Large intestine (tissue), 12 donors: ENCODE data around the gene EBF3. TPM values are rescaled to one million over a fixed set of nuclear protein-coding genes. Genes with fewer than 3 reads are reported as not detected.

Source experiments
- DNase-seq, 2 donors: peaks; one replicate each; pipeline versions ENCODE4 v3.0.0 to v3.0.0-alpha.2; 2013
- H3K27ac ChIP-seq: one replicate; pipeline ENCODE4 v1.5.1; 2013; ENCODE audit warnings: low read length
- H3K27me3 ChIP-seq: 2 replicates; pipeline ENCODE4 v1.6.1; 2013; ENCODE audit warnings: low read length; ENCODE audit not compliant: control insufficient read depth, insufficient read depth
- H3K36me3 ChIP-seq: 2 replicates; pipeline ENCODE4 v1.6.1; 2013; ENCODE audit warnings: low read length; ENCODE audit not compliant: control insufficient read depth, insufficient read depth
- H3K4me1 ChIP-seq: one replicate; pipeline ENCODE4 v1.6.1; 2013; ENCODE audit warnings: low read length; ENCODE audit not compliant: control insufficient read depth, insufficient read depth
- H3K4me3 ChIP-seq: one replicate; pipeline ENCODE4 v1.5.1; 2013; ENCODE audit warnings: low read length
- H3K9me3 ChIP-seq: one replicate; pipeline ENCODE4 v1.6.1; 2013; ENCODE audit warnings: mild to moderate bottlenecking, low read depth, low read length, moderate library complexity; ENCODE audit not compliant: control insufficient read depth
- WGBS: methylation state at CpG from one replicate; pipeline ENCODE4 v1.1.5; 2013; ENCODE audit warnings: low lambda C conversion rate; ENCODE audit not compliant: insufficient coverage; 5-methylcytosine and 5-hydroxymethylcytosine counted together
- long read RNA-seq, 11 donors: transcript quantifications; one replicate each; lab custom pipeline, GENCODE V29; 2026
- polyA plus RNA-seq: library from polyadenylated mRNA; unstranded; fragments of 120-200 nt; gene quantifications from one replicate; pipeline ENCODE4 v1.2.1, GENCODE V29; 2013

Gene EBF3, protein sequence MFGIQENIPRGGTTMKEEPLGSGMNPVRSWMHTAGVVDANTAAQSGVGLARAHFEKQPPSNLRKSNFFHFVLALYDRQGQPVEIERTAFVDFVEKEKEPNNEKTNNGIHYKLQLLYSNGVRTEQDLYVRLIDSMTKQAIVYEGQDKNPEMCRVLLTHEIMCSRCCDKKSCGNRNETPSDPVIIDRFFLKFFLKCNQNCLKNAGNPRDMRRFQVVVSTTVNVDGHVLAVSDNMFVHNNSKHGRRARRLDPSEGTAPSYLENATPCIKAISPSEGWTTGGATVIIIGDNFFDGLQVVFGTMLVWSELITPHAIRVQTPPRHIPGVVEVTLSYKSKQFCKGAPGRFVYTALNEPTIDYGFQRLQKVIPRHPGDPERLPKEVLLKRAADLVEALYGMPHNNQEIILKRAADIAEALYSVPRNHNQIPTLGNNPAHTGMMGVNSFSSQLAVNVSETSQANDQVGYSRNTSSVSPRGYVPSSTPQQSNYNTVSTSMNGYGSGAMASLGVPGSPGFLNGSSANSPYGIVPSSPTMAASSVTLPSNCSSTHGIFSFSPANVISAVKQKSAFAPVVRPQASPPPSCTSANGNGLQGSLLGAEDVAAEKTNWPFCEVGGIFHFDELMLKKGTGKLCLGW
- polyA plus RNA-seq, result 7.5 TPM
- long read RNA-seq, donor 1, full-length matches to known transcripts, result 1 of 1 reads
- long read RNA-seq, donor 1, partial matches to known transcripts, result 0 of 1 reads
- long read RNA-seq, donor 1, other reads (novel, unspliced or antisense), result 0 of 1 reads
- long read RNA-seq, donor 2, result 0 reads
- long read RNA-seq, donor 3, result 0 reads
- long read RNA-seq, donor 4, result 0 reads
- long read RNA-seq, donor 5, result 0 reads
- long read RNA-seq, donor 6, result 0 reads
- long read RNA-seq, donor 7, result 0 reads
- long read RNA-seq, donor 8, result 0 reads
- long read RNA-seq, donor 9, result 0 reads
- long read RNA-seq, donor 10, result 0 reads
- long read RNA-seq, donor 11, result 0 reads

DNA sequence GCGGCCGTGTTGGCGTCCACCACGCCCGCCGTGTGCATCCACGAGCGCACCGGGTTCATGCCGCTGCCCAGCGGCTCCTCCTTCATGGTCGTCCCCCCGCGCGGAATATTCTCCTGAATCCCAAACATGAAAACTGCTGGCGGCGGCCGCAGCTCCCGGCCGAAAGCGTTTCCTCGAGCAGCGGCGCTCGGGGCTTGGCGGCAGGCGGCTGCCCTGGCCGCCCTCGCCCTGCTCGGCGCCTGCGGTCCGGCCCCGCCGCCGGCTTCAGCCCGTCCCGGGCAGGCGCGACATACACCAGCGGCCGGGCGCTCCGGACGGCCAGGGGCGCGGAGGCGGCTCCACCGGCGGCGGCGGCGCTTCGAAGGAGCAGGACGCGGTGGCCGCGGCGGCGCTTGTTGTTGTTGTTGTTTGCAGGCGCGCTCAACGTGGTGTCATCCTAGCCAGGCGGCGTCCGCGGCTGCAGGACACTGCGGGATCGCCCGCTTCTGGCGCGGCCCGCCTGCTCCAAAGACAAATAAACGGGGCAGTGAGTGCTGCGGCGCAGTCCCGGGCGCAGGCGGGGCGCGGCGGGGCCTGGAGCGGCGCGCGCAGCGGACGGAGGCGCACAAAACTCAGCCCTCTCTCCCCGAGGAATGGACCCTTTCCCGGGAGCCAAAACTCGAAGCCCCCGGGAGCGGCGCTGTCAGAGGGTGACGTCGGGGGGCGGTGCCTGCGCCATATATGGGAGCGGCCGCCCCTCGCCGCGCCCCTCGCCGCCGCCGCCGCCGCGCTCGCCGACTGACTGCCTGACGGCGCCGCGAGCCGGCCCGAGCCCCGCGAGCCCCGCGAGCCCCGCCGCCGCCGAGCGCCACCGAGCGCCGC, at the start of gene EBF3:
TSS of gene EBF3 (minus strand) at position 634 of the 861 bp plus-strand sequence. CDS start at position 128, 506 bp downstream.
- DNase-seq, result peak in 1 of 2 donors; percentile 65

DNA sequence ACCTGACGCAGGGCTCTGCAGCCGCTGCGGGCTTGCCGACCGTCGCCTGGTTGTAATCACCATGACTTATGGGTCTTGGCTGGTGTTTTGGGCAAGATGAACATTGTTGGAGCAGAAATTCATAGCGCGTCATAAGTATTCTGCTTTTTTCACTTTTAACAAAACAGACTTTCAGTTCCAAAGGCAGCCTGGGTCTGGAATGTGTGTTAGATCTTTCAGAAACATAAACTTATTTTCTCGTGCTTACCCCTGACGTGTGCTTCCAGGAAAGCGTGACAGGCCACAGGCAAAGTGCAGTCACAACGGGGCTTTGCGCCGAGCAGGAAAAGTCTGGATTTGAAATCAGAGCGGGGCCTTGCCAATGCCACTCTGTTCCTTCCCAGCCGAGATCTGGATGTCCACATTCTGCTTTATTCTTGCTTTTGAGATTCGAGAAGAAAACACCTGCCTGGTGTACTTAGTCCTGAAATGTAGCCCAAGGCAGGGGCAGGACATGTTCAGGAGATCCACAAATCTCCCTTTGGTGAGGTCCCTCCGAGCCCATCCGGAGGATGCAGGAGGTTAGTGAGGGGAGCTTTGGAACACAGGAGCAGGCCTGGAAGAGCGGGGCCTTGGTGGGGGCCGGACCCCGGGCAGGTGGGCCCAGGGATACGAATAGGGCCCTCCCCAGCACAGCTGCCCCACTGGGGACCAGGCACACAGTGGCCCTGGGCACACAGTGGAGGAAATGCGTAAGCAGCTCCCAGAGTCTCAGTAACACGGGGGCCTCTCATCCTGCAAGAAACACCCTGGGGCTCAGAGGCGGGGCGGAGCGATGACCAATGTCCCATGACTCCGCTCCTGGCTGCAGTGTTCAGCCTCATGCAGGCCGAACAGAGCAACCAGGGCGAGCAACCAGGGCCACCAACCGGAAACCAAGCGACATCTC, 49.5 kb upstream of the EBF3 start:
- no peak for DNase-seq
- WGBS, result no CpG with 5 or more reads among the region's 33 CpGs
- no peak overlapping the region for H3K27ac ChIP-seq

More for the DNA sequence above, at the start of gene EBF3:
- H3K4me3 ChIP-seq, result peak within 1 kb of the TSS; percentile 28
- peaks cover 10% of the 10 kb centered on the region for H3K4me1 ChIP-seq
- H3K36me3 ChIP-seq, result no peaks in the 10 kb centered on the region
- WGBS, result no CpG with 5 or more reads among the region's 131 CpGs
- peaks cover 23% of the 10 kb centered on the region for H3K9me3 ChIP-seq
- no peak within 1 kb of the TSS for H3K27ac ChIP-seq
- peaks cover 95% of the 10 kb centered on the region for H3K27me3 ChIP-seq

DNA sequence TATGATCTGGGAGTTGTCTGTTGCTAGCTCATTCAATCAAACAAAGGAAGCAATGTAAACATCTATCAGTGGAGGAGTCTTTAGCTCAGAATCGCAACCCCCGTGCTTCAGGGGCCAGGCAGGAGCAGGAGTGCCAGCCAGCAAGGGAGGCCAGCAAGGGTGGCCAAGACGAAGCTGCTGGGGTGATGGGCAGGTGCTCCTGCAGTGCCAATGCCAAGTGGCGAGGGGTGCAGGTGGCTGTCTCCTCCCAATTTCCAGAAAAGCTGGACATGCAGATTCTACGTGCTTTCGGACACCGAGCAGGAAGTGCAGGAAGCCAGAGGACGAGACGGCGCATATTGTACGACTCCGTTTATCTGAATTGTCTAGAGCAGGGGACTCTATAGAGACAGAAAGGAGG, 48.1 kb upstream of the EBF3 start:
- no peak for DNase-seq
- Histone ChIP-seq H3K9me3 (no peaks in the 10 kb centered on the region), H3K27me3 (peaks cover 3% of the 10 kb centered on the region), H3K4me1 (no peaks in the 10 kb centered on the region), H3K4me3 (no peak overlapping the region), H3K36me3 (no peaks in the 10 kb centered on the region), H3K27ac (no peak overlapping the region)
- no CpG with 5 or more reads among the region's 12 CpGs for WGBS

More for the DNA sequence above, 49.5 kb upstream of the EBF3 start:
- H3K9me3 ChIP-seq, result no peaks in the 10 kb centered on the region
- H3K4me3 ChIP-seq, result no peak overlapping the region
- no peaks in the 10 kb centered on the region for H3K36me3 ChIP-seq
- peaks cover 3% of the 10 kb centered on the region for H3K27me3 ChIP-seq
- H3K4me1 ChIP-seq, result no peaks in the 10 kb centered on the region

DNA sequence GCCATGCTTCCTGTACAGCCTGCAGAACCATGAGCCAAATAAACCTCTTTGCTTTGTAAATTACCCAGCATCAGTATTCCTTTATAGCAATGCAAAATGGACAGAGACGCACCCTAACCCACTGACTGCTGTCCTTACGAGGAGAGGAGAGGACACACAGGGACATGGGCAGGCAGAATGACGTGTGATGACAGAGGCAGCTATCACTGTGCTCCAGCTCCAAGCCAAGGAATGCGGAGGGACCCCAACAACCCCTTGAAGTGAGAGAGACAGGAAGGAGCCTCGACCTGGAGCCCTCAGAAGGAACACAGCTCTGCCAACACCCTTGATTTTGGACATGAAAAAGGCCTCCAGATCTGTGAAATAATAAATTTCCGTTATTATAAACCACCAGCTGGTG, 46.6 kb upstream of the EBF3 start:
- H3K36me3 ChIP-seq, result no peaks in the 10 kb centered on the region
- WGBS, result no CpG with 5 or more reads among the region's 6 CpGs
- DNase-seq, result no peak
- H3K4me1 ChIP-seq, result no peaks in the 10 kb centered on the region
- no peak overlapping the region for H3K27ac ChIP-seq
- H3K4me3 ChIP-seq, result no peak overlapping the region
- no peaks in the 10 kb centered on the region for H3K27me3 ChIP-seq
- H3K9me3 ChIP-seq, result no peaks in the 10 kb centered on the region

DNA sequence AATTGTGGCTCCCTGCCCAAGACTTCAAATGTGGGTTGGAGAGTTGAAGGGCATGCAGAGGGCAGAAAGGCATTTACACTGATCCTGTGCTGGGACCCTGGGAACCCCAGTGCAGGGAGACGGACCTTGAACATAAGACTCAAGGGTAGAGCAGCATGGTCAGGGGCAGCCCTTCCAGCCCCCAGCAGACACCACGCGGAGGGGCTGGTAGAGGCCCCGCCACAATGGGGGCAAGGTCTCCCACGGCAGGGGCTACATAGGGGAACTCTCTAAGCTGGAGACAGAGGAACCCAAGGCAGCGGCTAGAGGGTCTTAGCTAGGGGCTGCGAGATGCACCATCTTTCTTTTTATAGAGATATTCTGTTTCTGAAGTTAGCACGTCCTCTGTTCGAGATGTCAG, 45.2 kb upstream of the EBF3 start:
- Histone ChIP-seq H3K4me3 (no peak overlapping the region), H3K36me3 (no peaks in the 10 kb centered on the region), H3K9me3 (no peaks in the 10 kb centered on the region), H3K4me1 (no peaks in the 10 kb centered on the region), H3K27me3 (no peaks in the 10 kb centered on the region), H3K27ac (no peak overlapping the region)
- no CpG with 5 or more reads among the region's 9 CpGs for WGBS
- no peak for DNase-seq

DNA sequence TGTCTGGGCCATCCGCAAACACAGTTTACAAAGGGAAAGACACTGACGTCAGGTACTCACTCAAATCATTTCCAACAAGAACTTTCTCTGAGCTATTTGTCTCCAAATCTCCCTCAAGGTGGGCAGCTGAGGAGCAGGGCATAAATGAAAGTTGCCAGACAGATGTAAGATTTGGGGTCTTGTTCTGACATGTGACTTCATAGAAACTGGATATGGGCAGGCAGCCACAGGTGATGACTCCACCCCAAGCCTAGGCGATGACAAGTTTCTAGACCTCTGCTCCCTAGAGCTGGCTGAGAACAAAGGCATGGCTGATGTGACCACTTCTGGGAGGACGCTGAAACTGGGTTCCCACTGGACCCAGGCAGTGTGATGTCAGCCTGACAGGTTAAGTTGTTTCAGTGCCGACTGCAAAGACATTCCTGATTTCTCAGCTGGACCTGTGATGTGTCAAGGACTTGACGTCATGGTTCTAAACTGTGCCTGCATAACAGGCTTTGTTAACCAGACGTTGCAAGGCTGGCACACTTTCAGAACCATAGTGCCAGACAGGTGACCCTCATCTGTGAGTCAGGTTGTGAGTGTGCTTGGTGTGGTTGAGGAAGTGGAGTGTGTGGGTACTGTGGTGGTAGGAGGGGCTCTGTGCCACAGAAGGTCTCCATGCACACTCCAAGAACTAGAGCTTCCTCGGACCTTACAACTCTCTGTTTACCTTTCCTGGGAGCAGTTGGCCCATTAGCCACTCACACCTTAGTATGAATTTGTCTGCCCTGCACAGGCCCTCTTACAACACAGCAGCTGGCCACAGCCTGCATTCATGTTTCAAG, 39.9 kb upstream of the EBF3 start:
- Histone ChIP-seq H3K9me3 (no peaks in the 10 kb centered on the region), H3K27ac (no peak overlapping the region), H3K4me3 (no peak overlapping the region), H3K36me3 (no peaks in the 10 kb centered on the region), H3K27me3 (no peaks in the 10 kb centered on the region), H3K4me1 (no peaks in the 10 kb centered on the region)
- no peak for DNase-seq
- WGBS, result no CpG with 5 or more reads among the region's 8 CpGs

DNA sequence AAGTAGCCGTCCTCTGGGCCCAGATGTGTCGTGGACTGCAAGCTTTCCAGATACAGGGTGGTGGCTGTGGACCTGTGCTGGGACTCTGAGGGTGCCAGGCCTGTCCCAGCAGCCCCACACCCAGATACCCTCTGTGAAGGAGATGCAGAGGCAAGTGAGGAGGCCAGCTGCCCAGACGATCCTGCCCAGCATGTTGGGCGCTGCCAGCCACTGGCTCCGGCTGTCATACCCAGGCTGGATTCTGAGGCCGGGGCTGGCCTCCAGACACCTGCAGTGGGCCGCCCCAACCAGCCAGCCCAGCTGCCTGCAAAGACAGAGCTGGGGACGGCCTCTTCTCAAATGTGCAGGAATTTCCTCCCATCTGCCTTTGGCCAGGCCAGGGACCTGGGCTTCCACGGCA, 39.1 kb upstream of the EBF3 start:
- no CpG with 5 or more reads among the region's 9 CpGs for WGBS
- DNase-seq, result no peak

DNA sequence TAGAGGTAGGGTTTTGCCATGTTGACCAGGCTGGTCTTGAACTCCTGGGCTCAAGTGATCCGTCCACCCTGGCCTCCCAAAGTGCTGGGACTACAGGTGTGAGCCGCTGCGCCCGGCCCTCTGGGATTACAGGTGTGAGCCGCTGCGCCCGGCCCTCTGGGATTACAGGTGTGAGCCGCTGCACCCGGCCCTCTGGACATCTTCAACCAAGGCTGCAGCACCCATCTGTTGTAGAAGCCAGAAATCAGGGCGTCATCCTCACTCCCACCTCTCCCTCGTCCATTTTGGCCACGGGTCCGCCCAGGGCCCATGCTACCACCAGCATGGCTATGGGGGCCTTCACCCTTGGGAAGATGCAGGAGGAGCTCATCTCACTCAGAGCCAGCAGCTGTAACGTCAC, 38.5 kb upstream of the EBF3 start:
- Histone ChIP-seq H3K36me3 (no peaks in the 10 kb centered on the region), H3K4me3 (no peak overlapping the region), H3K4me1 (no peaks in the 10 kb centered on the region), H3K27me3 (no peaks in the 10 kb centered on the region), H3K27ac (no peak overlapping the region), H3K9me3 (no peaks in the 10 kb centered on the region)
- no CpG with 5 or more reads among the region's 14 CpGs for WGBS
- DNase-seq, result no peak

More for the DNA sequence above, 39.1 kb upstream of the EBF3 start:
- Histone ChIP-seq H3K36me3 (no peaks in the 10 kb centered on the region), H3K4me1 (no peaks in the 10 kb centered on the region), H3K4me3 (no peak overlapping the region), H3K9me3 (no peaks in the 10 kb centered on the region), H3K27me3 (no peaks in the 10 kb centered on the region), H3K27ac (no peak overlapping the region)

DNA sequence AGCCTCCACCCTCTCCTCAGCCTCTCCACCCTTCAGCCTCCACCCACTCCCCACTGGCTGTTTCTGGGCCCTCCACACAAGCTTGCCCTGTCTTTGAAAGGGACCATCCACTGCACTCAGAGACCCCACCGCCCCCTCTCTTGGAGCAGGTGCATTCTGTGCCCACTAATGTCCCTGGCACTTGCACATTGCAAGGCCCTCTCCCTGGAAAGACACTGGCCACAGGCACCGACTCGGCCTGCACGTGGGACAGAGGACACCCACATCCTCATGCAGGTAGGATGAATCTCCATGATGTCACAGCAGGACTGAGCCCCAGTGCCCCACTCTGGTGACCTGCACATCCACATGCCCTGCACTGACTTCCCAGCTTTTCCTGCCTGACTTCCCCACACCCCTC, 36.8 kb upstream of the EBF3 start:
- WGBS, result no CpG with 5 or more reads among the region's 4 CpGs
- Histone ChIP-seq H3K4me1 (no peaks in the 10 kb centered on the region), H3K9me3 (no peaks in the 10 kb centered on the region), H3K36me3 (no peaks in the 10 kb centered on the region), H3K27ac (no peak overlapping the region), H3K27me3 (no peaks in the 10 kb centered on the region), H3K4me3 (no peak overlapping the region)
- DNase-seq, result no peak
